ENCODE measurements around the gene IMMP2L. TPM values are rescaled to one million over a fixed set of nuclear protein-coding genes. Genes with fewer than 3 reads are reported as not detected.
"Not testable (repeated sequence)": the region's sequence is repeated elsewhere in the genome, so short reads cannot be mapped to it uniquely, and the experiment has no call there.

Gene IMMP2L
- total RNA-seq, 2 donors from 2014 or later, result 21.7 to 27.5 TPM

DNA sequence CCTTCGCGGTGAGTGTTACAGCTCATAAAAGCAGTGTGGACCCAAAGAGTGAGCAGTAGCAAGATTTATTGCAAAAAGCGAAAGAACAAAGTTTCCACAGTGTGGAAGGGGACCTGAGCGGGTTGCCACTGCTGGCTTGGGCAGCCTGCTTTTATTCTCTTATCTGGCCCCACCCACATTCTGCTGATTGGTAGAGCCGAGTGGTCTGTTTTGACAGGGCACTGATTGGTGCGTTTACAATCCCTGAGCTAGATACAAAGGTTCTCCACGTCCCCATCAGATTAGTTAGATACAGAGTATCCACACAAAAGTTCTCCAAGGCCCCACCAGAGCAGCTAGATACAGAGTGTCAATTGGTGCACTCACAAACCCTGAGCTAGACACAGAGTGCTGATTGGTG, 18.9 kb upstream of the IMMP2L start:
- DNase-seq; H3K4me3 Mint-ChIP-seq; ATAC-seq (replicated peaks in 1 of 2); H3K27ac Mint-ChIP-seq; H3K36me3 Mint-ChIP-seq (ENCODE audit: insufficient read depth in 2 of 2); H3K4me1 Mint-ChIP-seq (ENCODE audit: low read depth); H3K27me3 Mint-ChIP-seq (ENCODE audit: low read depth): not testable (repeated sequence)
- peaks cover 7 to 18% of the 10 kb centered on the region in 2 donors for H3K9me3 Mint-ChIP-seq

- Mint-ChIP-seq H3K9me3 (peaks cover 8 to 18% of the 10 kb centered on the region in 2 donors), H3K27ac (no peak overlapping the region), H3K36me3 (ENCODE audit: insufficient read depth in 2 of 2) (peaks cover 1 to 7% of the 10 kb centered on the region in 2 donors), H3K27me3 (ENCODE audit: low read depth) (peaks cover 12% of the 10 kb centered on the region), H3K4me1 (ENCODE audit: low read depth) (no peaks in the 10 kb centered on the region), H3K4me3 (no peak overlapping the region)
- ATAC-seq (replicated peaks in 1 of 2), result no peak
- no peak for DNase-seq
Observed at GRCh38 chr7:111578754-111579153, 16.5 kb upstream of the IMMP2L start.

DNA sequence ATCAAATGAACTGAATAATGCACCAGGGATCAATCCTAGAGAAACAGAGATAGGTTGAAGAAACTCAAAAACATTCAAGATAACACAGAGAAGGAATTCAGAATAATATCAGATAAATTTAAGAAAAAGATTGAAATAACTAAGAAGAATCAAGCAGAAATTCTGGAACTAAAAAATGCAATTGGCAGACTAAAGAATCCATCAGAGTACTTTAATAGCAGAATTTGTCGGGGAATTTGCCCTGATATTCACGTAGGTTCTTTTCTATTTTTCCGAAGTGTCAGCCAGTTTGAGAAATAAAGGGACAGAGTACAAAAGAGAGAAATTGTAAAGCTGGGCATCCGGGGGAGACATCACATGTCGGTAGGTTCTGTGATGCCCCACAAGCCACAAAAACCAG, 9.4 kb upstream of the IMMP2L start:
- H3K27ac Mint-ChIP-seq, result no peak overlapping the region
- peaks cover 7 to 8% of the 10 kb centered on the region in 2 donors for H3K36me3 Mint-ChIP-seq (ENCODE audit: insufficient read depth in 2 of 2)
- H3K4me1 Mint-ChIP-seq (ENCODE audit: low read depth), result no peaks in the 10 kb centered on the region
- DNase-seq (no peak), ATAC-seq (replicated peaks in 1 of 2) (no peak)
- peaks cover 12% of the 10 kb centered on the region for H3K27me3 Mint-ChIP-seq (ENCODE audit: low read depth)
- H3K4me3 Mint-ChIP-seq, result no peak overlapping the region
- H3K9me3 Mint-ChIP-seq, result peaks cover 6 to 9% of the 10 kb centered on the region in 2 donors

DNA sequence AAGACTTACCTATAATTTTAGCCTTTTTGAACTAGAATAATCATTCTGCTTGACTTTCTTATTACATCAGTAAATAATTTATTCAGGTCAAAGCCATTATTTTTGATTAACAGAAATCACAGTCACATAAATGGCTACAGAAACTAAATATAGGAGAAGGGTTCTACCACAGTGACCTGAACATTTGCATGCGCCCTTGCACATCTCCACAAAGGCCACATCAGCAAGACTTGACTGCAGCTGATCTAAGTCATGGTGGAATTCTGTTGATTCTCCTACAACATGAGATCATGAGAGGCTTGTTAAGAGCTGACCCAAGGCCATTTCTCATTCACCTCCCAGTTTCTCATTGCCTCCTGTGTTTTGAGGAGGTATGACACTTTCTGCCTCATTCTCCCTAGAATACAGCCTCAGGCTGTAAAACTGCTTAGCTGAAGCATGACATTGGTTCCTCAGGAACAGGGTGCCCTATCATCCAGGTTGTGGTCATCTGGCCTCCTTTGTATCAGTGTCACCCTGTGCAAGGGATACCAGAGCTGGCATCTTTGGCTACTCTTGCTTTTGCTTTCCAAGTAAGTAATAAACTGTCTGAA, 6.7 kb upstream of the IMMP2L start:
- no peaks in the 10 kb centered on the region for H3K4me1 Mint-ChIP-seq (ENCODE audit: low read depth)
- ATAC-seq (replicated peaks in 1 of 2), result no peak
- no peak for DNase-seq
- peaks cover 5 to 7% of the 10 kb centered on the region in 2 donors for H3K9me3 Mint-ChIP-seq
- H3K27ac Mint-ChIP-seq, result no peak overlapping the region
- no peak overlapping the region for H3K4me3 Mint-ChIP-seq
- peaks cover 7 to 8% of the 10 kb centered on the region in 2 donors for H3K36me3 Mint-ChIP-seq (ENCODE audit: insufficient read depth in 2 of 2)
- H3K27me3 Mint-ChIP-seq (ENCODE audit: low read depth), result no peaks in the 10 kb centered on the region

- no peak overlapping the region for H3K27ac Mint-ChIP-seq
- no peak overlapping the region for H3K4me3 Mint-ChIP-seq
- DNase-seq (no peak), ATAC-seq (replicated peaks in 1 of 2) (no peak)
- peaks cover 5% of the 10 kb centered on the region for H3K27me3 Mint-ChIP-seq (ENCODE audit: low read depth)
- no peaks in the 10 kb centered on the region for H3K4me1 Mint-ChIP-seq (ENCODE audit: low read depth)
- H3K36me3 Mint-ChIP-seq (ENCODE audit: insufficient read depth in 2 of 2), result peaks cover 7 to 8% of the 10 kb centered on the region in 2 donors
- H3K9me3 Mint-ChIP-seq, result peaks cover 5% of the 10 kb centered on the region in 2 donors
Observed at GRCh38 chr7:111568419-111568818, 6.1 kb upstream of the IMMP2L start.

- H3K4me3 Mint-ChIP-seq, result peak overlapping the region in 1 of 2 donors; percentile 29
Observed at GRCh38 chr7:111564078-111564477, 1.8 kb upstream of the IMMP2L start.

DNA sequence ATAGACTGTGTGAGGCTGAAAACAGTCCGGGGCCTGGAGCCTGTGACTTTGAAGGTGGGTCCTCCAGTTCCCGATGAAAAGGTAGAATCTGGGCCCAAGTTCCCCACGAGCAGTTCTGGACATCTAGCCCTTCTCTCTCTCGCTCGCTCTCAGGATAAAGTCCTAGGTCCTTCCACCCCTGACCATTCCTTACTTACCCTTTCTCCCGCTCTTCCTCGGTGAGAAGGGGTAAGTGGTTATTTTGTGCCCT, 713 bp downstream of the IMMP2L start:
- H3K27me3 Mint-ChIP-seq (ENCODE audit: low read depth), result peaks cover 9% of the 10 kb centered on the region
- peaks cover 41% of the 10 kb centered on the region for H3K4me1 Mint-ChIP-seq (ENCODE audit: low read depth)
- peak in 1 of 2 donors; percentile 6 for DNase-seq
- H3K4me3 Mint-ChIP-seq, result peak overlapping the region; percentile 89 to 95
- H3K36me3 Mint-ChIP-seq (ENCODE audit: insufficient read depth in 2 of 2), result peaks cover 12 to 13% of the 10 kb centered on the region in 2 donors
- peaks cover 0 to 4% of the 10 kb centered on the region in 2 donors for H3K9me3 Mint-ChIP-seq
- peak overlapping the region; percentile 89 for H3K27ac Mint-ChIP-seq
- no peak for ATAC-seq (replicated peaks in 1 of 2)

More at GRCh38 chr7:111564078-111564477, 1.8 kb upstream of the IMMP2L start:
- Mint-ChIP-seq H3K36me3 (ENCODE audit: insufficient read depth in 2 of 2) (peaks cover 2 to 3% of the 10 kb centered on the region in 2 donors), H3K27me3 (ENCODE audit: low read depth) (peaks cover 9% of the 10 kb centered on the region), H3K9me3 (no peaks in the 10 kb centered on the region), H3K27ac (no peak overlapping the region), H3K4me1 (ENCODE audit: low read depth) (peaks cover 20% of the 10 kb centered on the region)
- no peak for DNase-seq
- no peak for ATAC-seq (replicated peaks in 1 of 2)

DNA sequence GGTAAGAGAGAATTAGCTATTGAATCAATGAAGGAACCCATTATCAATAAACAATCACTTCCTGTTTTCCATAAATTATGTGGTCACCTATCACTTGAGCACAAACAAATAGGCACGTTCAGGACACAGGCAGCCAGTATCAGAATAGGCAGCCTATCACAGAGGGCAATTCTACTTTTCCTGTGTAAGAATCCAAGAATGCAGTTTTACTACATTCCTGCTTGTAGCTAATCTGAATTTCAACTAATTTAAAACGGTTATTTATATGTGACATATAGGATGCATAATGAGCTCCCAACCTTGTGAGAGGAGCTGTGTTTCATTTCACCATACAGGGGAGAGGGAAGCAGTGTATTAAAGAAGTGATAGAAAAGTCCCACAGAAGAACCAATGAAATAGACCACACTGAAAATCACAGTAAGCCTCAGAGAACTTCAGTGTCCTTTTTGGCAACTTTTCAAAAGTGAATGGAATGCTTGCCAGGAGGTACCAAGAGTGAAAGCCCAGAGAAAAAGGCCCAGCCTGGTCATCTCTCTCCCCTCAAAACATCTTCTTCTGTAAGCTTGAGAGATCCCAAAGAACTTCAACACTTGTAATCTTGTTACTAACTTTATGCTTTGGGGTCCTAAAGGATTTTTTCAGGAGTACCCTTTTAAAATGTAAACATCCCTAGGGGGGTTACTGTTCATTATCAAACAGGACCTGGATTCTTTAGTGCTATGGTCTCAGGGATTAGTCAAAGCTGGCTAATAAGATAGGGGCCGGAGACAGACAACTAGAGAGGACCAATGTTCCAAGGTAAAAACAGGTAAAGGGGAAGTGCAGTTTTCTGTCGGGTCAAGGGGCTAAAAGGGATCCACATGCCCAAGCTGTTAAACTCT, 1.3 kb downstream of the IMMP2L start:
- Mint-ChIP-seq H3K36me3 (ENCODE audit: insufficient read depth in 2 of 2) (peaks cover 14 to 15% of the 10 kb centered on the region in 2 donors), H3K27me3 (ENCODE audit: low read depth) (peaks cover 9% of the 10 kb centered on the region), H3K4me3 (peak overlapping the region; percentile 89 to 95), H3K27ac (peak overlapping the region; percentile 89), H3K9me3 (peaks cover 0 to 4% of the 10 kb centered on the region in 2 donors), H3K4me1 (ENCODE audit: low read depth) (peaks cover 46% of the 10 kb centered on the region)
- ATAC-seq (replicated peaks in 1 of 2) (no peak), DNase-seq (no peak)

DNA sequence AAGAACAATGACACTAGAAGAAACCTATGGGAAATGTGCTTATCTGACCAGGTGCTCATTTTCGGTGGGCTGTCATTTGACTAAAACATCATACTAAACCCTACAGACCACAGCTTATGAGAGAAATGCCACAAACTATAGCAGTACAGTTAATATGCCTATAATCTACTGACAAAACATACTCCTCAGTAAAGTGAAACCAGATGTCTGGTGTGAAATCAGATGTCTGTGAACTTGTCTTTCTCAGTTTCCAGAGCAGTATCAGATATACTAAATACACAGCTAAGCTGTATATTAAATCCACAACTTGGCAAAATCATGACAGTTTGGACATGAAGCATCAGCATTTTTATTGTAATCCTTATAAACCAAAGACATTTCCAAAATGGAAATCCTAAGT, 3.3 kb downstream of the IMMP2L start:
- Mint-ChIP-seq H3K4me3 (peak overlapping the region in 1 of 2 donors; percentile 69), H3K27me3 (ENCODE audit: low read depth) (peaks cover 9% of the 10 kb centered on the region), H3K4me1 (ENCODE audit: low read depth) (peaks cover 46% of the 10 kb centered on the region), H3K36me3 (ENCODE audit: insufficient read depth in 2 of 2) (peaks cover 16 to 19% of the 10 kb centered on the region in 2 donors), H3K9me3 (peaks cover 0 to 4% of the 10 kb centered on the region in 2 donors), H3K27ac (peak overlapping the region; percentile 31)
- ATAC-seq (replicated peaks in 1 of 2), result no peak
- DNase-seq, result no peak

DNA sequence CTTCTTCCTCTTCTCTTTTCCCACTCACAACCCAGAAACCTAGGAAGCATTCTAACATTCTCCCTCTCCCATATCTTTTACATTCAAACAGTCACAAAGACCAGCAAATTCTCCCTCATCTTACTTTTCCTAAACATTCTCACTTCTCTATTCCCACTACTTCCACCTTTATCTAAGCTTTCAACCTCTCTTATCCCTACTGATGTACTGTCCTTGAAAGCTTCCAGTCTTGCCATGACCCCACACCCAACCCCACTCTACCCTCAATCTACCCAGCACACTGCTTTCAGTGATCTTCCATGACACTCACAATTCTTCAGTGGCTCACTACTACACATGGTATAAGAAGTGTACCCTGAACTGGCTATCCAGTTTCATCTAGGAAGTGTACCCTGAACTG, 5.3 kb downstream of the IMMP2L start:
- peaks cover 46% of the 10 kb centered on the region for H3K4me1 Mint-ChIP-seq (ENCODE audit: low read depth)

GRCh38 chr7:111554086-111554485, 8.2 kb downstream of the IMMP2L start:
- Mint-ChIP-seq H3K4me3 (no peak overlapping the region), H3K36me3 (ENCODE audit: insufficient read depth in 2 of 2) (peaks cover 13 to 23% of the 10 kb centered on the region in 2 donors), H3K27ac (no peak overlapping the region), H3K27me3 (ENCODE audit: low read depth) (no peaks in the 10 kb centered on the region), H3K9me3 (peaks cover 0 to 4% of the 10 kb centered on the region in 2 donors), H3K4me1 (ENCODE audit: low read depth) (peaks cover 25% of the 10 kb centered on the region)
- DNase-seq, result no peak
- ATAC-seq (replicated peaks in 1 of 2), result no peak

More for the DNA sequence above, 5.3 kb downstream of the IMMP2L start:
- Mint-ChIP-seq H3K36me3 (ENCODE audit: insufficient read depth in 2 of 2) (peaks cover 14 to 19% of the 10 kb centered on the region in 2 donors), H3K27me3 (ENCODE audit: low read depth) (no peaks in the 10 kb centered on the region), H3K9me3 (peaks cover 0 to 4% of the 10 kb centered on the region in 2 donors), H3K4me3 (no peak overlapping the region), H3K27ac (no peak overlapping the region)
- ATAC-seq (replicated peaks in 1 of 2) (no peak), DNase-seq (no peak)

- no peaks in the 10 kb centered on the region for H3K4me1 Mint-ChIP-seq (ENCODE audit: low read depth)
- no peak overlapping the region for H3K27ac Mint-ChIP-seq
Observed at GRCh38 chr7:111541067-111541466, 21.2 kb downstream of the IMMP2L start.

DNA sequence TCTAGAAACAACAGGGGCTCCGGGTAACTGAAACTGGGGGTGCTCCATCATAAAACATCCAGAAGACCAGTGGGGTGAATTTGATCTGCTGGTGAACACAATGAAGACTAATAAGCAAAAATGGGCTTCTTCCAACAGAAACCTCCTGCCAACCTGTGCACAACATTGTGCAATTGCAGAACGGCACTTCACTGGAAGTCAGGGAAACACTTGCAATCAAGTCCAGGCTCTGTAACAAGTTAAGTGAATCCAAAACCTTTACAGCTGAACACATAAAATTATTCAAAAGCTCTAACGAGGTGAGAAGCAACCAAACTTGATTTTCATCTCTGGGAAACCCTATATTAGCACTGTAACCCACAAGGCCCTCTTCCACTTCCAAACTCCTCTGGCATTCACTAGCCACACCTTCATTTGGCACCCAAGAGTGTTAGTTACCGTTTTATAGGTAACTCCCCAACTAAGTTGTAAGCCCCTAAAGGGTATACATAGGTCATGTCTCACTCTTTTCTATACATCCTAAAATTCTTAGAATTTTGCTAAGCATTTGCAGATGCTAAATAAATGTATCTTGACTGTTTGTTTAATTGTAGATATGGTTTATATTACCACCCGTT, 22.0 kb downstream of the IMMP2L start:
- no peaks in the 10 kb centered on the region for H3K27me3 Mint-ChIP-seq (ENCODE audit: low read depth)

More at GRCh38 chr7:111541067-111541466, 21.2 kb downstream of the IMMP2L start:
- no peak for ATAC-seq (replicated peaks in 1 of 2)
- Mint-ChIP-seq H3K4me3 (no peak overlapping the region), H3K36me3 (ENCODE audit: insufficient read depth in 2 of 2) (peaks cover 4 to 12% of the 10 kb centered on the region in 2 donors), H3K9me3 (no peaks in the 10 kb centered on the region), H3K27me3 (ENCODE audit: low read depth) (no peaks in the 10 kb centered on the region)
- no peak for DNase-seq

More for the DNA sequence above, 22.0 kb downstream of the IMMP2L start:
- Mint-ChIP-seq H3K27ac (no peak overlapping the region), H3K9me3 (no peaks in the 10 kb centered on the region), H3K36me3 (ENCODE audit: insufficient read depth in 2 of 2) (peaks cover 4 to 12% of the 10 kb centered on the region in 2 donors), H3K4me3 (no peak overlapping the region), H3K4me1 (ENCODE audit: low read depth) (no peaks in the 10 kb centered on the region)
- ATAC-seq (replicated peaks in 1 of 2) (no peak), DNase-seq (no peak)

Data from activated T-cell treated with anti-CD3 and anti-CD28 coated beads, Interleukin-2, amount 50 U/mL, for 72 hours (primary cell).